Neural crest cell (in vitro differentiated cells): Measurements from ENCODE around the gene PTPN23. TPM values are rescaled to one million over a fixed set of nuclear protein-coding genes. Genes with fewer than 3 reads are reported as not detected.

Experiments used
- DNase-seq: peaks from one replicate; pipeline ENCODE4 v3.0.0; 2021; ENCODE audit warnings: low read depth, mixed read lengths, low spot score
- H3K27ac Mint-ChIP-seq: one replicate; pipeline ENCODE4 v1.8.0; 2021; ENCODE audit warnings: mild to moderate bottlenecking, mixed read lengths; ENCODE audit not compliant: unreplicated experiment
- H3K27me3 Mint-ChIP-seq: 2 replicates; pipeline ENCODE4 v1.8.0; 2021; ENCODE audit warnings: low read depth, mild to moderate bottlenecking, mixed read lengths
- H3K36me3 Mint-ChIP-seq: 2 replicates; pipeline ENCODE4 v1.8.0; 2021; ENCODE audit warnings: low read depth, mild to moderate bottlenecking, mixed read lengths
- H3K4me1 Mint-ChIP-seq: 2 replicates; pipeline ENCODE4 v1.8.0; 2021; ENCODE audit warnings: mixed read lengths
- H3K4me3 Mint-ChIP-seq: one replicate; pipeline ENCODE4 v1.8.0; 2021; ENCODE audit warnings: mild to moderate bottlenecking, mixed read lengths
- H3K9me3 Mint-ChIP-seq: 2 replicates; pipeline ENCODE4 v1.8.0; 2021; ENCODE audit warnings: mixed read lengths
- total RNA-seq: library from RNA; stranded (reverse); gene quantifications from 2 replicates; pipeline ENCODE4 v1.2.1, GENCODE V29; 2021
- TF ChIP-seq, protein P1 (sequence below): fragments of 200-600 bp; sonication (generic); conservative IDR thresholded peaks from 2 replicates; pipeline ENCODE4 v1.5.0; 2021; ENCODE audit warnings: antibody characterized with exemption, mild to moderate bottlenecking

PTPN23 gene
- total RNA-seq, 1 donor from 2014 or later, result 43.9 TPM

DNA sequence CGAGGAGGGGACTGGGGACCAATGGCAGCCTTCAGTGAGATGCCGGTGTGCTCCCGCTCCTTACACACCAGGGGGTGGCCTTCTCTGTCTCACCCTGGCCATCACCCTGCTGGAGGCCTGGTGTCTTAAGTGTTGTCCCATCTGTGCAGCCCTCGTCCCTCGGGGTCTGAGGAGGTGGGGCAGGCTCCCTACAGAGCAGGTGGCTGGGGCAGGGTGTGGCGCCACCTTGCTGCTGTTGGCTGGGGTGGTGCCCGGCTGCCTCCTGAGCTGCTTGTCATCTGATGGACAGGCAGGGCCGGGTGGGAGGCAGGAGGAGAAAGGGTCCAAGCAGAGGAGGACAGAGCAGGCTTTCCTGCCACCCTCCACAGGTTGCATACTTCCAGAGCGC, 25.9 kb downstream of the PTPN23 start:
- Mint-ChIP-seq H3K36me3 (no peaks in the 10 kb centered on the region), H3K4me3 (no peak overlapping the region), H3K27ac (no peak overlapping the region), H3K4me1 (no peaks in the 10 kb centered on the region), H3K9me3 (no peaks in the 10 kb centered on the region), H3K27me3 (no peaks in the 10 kb centered on the region)
- TF ChIP-seq, protein P1, sequence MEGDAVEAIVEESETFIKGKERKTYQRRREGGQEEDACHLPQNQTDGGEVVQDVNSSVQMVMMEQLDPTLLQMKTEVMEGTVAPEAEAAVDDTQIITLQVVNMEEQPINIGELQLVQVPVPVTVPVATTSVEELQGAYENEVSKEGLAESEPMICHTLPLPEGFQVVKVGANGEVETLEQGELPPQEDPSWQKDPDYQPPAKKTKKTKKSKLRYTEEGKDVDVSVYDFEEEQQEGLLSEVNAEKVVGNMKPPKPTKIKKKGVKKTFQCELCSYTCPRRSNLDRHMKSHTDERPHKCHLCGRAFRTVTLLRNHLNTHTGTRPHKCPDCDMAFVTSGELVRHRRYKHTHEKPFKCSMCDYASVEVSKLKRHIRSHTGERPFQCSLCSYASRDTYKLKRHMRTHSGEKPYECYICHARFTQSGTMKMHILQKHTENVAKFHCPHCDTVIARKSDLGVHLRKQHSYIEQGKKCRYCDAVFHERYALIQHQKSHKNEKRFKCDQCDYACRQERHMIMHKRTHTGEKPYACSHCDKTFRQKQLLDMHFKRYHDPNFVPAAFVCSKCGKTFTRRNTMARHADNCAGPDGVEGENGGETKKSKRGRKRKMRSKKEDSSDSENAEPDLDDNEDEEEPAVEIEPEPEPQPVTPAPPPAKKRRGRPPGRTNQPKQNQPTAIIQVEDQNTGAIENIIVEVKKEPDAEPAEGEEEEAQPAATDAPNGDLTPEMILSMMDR, result no peak
- no peak for DNase-seq

DNA sequence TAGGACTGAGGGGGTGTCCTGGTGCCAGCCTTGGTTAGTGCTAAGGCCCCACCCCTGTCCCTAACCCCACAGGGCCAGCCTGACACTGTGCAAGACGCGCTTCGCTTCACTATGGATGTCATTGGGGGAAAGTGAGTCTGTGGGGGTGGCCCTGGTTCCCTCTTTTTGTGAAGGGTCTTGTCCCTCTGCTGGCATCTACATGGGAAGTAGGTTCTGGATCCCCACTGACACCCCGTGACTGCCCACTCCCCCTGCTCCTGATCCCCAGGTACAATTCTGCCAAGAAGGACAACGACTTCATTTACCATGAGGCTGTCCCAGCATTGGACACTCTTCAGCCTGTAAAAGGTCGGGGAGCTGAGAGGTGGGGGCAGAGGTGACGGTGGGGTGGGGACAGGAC, 26.4 kb downstream of the PTPN23 start:
- H3K9me3 Mint-ChIP-seq, result no peaks in the 10 kb centered on the region
- no peak overlapping the region for H3K27ac Mint-ChIP-seq
- H3K4me3 Mint-ChIP-seq, result no peak overlapping the region
- TF ChIP-seq, protein P1, result no peak
- H3K36me3 Mint-ChIP-seq, result no peaks in the 10 kb centered on the region
- H3K27me3 Mint-ChIP-seq, result no peaks in the 10 kb centered on the region
- no peak for DNase-seq
- H3K4me1 Mint-ChIP-seq, result no peaks in the 10 kb centered on the region

DNA sequence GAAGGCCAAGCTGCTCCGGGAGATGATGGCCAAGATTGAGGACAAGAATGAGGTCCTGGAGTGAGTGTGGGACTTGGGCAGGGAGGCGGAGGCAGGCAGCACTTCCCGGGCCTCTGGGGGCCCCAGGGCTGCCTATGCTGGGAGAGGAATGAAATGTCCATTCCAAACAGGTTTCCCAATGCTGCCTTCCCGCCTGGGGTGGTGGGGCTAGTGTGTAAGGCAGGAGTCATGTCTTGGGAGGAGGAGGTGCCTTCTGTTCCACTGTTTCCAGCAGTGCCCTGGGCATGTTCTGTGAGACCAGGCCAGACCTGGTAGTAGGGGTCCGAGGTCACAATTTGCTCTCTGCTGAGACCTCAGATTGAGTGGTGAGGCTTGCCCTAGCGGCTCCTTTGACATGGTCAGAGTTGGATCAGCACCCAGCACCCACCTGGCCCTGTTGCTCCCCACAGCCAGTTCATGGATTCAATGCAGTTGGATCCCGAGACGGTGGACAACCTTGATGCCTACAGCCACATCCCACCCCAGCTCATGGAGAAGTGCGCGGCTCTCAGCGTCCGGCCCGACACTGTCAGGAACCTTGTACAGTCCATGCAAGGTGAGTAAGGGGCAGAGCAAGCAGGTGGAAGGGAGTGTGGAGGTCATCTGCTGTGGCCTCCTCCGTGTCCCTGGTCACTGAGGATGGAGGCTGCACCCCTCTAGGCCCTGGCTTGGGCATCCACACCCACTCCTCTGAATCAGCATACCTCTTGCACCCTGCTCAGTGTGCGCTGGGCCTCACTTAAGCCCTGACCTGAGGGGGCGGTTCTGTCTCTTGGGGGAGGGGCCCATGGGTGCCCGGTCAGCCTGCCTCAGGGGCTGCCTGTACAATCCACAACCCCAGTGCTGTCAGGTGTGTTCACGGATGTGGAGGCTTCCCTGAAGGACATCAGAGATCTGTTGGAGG, 27.3 kb downstream of the PTPN23 start:
- peaks cover 4% of the 10 kb centered on the region for H3K4me1 Mint-ChIP-seq
- H3K9me3 Mint-ChIP-seq, result no peaks in the 10 kb centered on the region
- no peak overlapping the region for H3K27ac Mint-ChIP-seq
- DNase-seq, result no peak
- H3K36me3 Mint-ChIP-seq, result peaks cover 3% of the 10 kb centered on the region
- TF ChIP-seq, protein P1, result no peak
- no peaks in the 10 kb centered on the region for H3K27me3 Mint-ChIP-seq
- no peak overlapping the region for H3K4me3 Mint-ChIP-seq

DNA sequence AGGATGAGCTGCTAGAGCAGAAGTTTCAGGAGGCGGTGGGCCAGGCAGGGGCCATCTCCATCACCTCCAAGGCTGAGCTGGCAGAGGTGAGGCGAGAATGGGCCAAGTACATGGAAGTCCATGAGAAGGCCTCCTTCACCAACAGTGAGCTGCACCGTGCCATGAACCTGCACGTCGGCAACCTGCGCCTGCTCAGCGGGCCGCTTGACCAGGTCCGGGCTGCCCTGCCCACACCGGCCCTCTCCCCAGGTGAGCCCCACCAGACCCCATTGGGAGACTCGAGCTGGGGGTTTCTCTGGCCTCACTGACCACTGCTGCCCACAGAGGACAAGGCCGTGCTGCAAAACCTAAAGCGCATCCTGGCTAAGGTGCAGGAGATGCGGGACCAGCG, 28.0 kb downstream of the PTPN23 start:
- TF ChIP-seq, protein P1, result no peak
- Mint-ChIP-seq H3K9me3 (no peaks in the 10 kb centered on the region), H3K4me1 (peaks cover 7% of the 10 kb centered on the region), H3K27ac (no peak overlapping the region), H3K36me3 (peaks cover 4% of the 10 kb centered on the region), H3K27me3 (no peaks in the 10 kb centered on the region), H3K4me3 (no peak overlapping the region)
- DNase-seq, result no peak

DNA sequence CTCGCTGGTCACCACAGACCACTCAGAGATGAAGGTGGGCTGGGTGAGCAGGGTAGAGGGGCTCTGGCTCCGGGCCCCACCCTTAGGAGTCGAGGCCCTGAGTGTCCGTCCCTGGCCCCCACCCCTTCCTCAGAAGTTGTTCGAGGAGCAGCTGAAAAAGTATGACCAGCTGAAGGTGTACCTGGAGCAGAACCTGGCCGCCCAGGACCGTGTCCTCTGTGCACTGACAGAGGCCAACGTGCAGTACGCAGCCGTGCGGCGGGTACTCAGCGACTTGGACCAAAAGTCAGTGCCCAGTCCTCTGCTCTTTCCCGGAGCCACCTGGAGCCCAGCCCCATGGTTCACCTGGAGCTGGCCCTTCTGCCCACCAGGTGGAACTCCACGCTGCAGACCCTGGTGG, 28.5 kb downstream of the PTPN23 start:
- H3K4me3 Mint-ChIP-seq, result no peak overlapping the region
- TF ChIP-seq, protein P1, result no peak
- H3K4me1 Mint-ChIP-seq, result peaks cover 7% of the 10 kb centered on the region
- H3K36me3 Mint-ChIP-seq, result peaks cover 4% of the 10 kb centered on the region
- H3K27me3 Mint-ChIP-seq, result no peaks in the 10 kb centered on the region
- no peaks in the 10 kb centered on the region for H3K9me3 Mint-ChIP-seq
- no peak overlapping the region for H3K27ac Mint-ChIP-seq
- no peak for DNase-seq
